Progenitor cell of endocrine pancreas (in vitro differentiated cells): ENCODE data around the gene KRTAP9-9. TPM values are rescaled to one million over a fixed set of nuclear protein-coding genes. Genes with fewer than 3 reads are reported as not detected.

Source experiments
- DNase-seq: peaks from one replicate; pipeline ENCODE4 v3.0.0; 2021; ENCODE audit warnings: low spot score; ENCODE audit not compliant: unreplicated experiment
- H3K27ac Mint-ChIP-seq: 2 replicates; pipeline ENCODE4 v1.8.0; 2021; ENCODE audit warnings: mild to moderate bottlenecking, moderate library complexity, mixed read lengths
- H3K27me3 Mint-ChIP-seq: 2 replicates; pipeline ENCODE4 v1.8.0; 2021; ENCODE audit warnings: mixed read lengths
- H3K36me3 Mint-ChIP-seq: 2 replicates; pipeline ENCODE4 v1.8.0; 2022; ENCODE audit warnings: mixed read lengths; ENCODE audit not compliant: insufficient read depth
- H3K4me1 Mint-ChIP-seq: 2 replicates; pipeline ENCODE4 v1.8.0; 2021; ENCODE audit warnings: low read depth, mixed read lengths
- H3K4me3 Mint-ChIP-seq: 2 replicates; pipeline ENCODE4 v1.8.0; 2021; ENCODE audit warnings: low read depth, mild to moderate bottlenecking, moderate library complexity, mixed read lengths
- H3K9me3 Mint-ChIP-seq: 2 replicates; pipeline ENCODE4 v1.8.0; 2021; ENCODE audit warnings: low read depth, mixed read lengths
- CTCF ChIP-seq: fragments of 200-600 bp; sonication (generic); IDR thresholded peaks from one replicate; pipeline ENCODE4 v1.5.0; 2021; ENCODE audit warnings: antibody characterized with exemption, mild to moderate bottlenecking; ENCODE audit not compliant: unreplicated experiment
- total RNA-seq: library from RNA; stranded (reverse); gene quantifications from 2 replicates; pipeline ENCODE4 v1.2.1, GENCODE V29; 2021

Gene KRTAP9-9
- total RNA-seq, 1 donor from 2014 or later, result not detected

GRCh38 chr17:41251261-41251660, 3.9 kb upstream of the KRTAP9-9 start:
- no peak for DNase-seq
- peaks cover 74% of the 10 kb centered on the region for H3K27me3 Mint-ChIP-seq

GRCh38 chr17:41254861-41255260, 323 bp upstream of the KRTAP9-9 start:
- no peaks in the 10 kb centered on the region for H3K4me1 Mint-ChIP-seq
- H3K4me3 Mint-ChIP-seq, result no peak overlapping the region
- no peak overlapping the region for H3K27ac Mint-ChIP-seq
- peaks cover 72% of the 10 kb centered on the region for H3K27me3 Mint-ChIP-seq
- no peak for TF ChIP-seq CTCF
- DNase-seq, result no peak
- no peaks in the 10 kb centered on the region for H3K36me3 Mint-ChIP-seq
- no peaks in the 10 kb centered on the region for H3K9me3 Mint-ChIP-seq

More at GRCh38 chr17:41251261-41251660, 3.9 kb upstream of the KRTAP9-9 start:
- no peak overlapping the region for H3K4me3 Mint-ChIP-seq
- no peaks in the 10 kb centered on the region for H3K9me3 Mint-ChIP-seq
- no peak for TF ChIP-seq CTCF
- no peaks in the 10 kb centered on the region for H3K36me3 Mint-ChIP-seq
- H3K4me1 Mint-ChIP-seq, result no peaks in the 10 kb centered on the region
- H3K27ac Mint-ChIP-seq, result no peak overlapping the region

GRCh38 chr17:41256291-41256685, 1.1 kb downstream of the KRTAP9-9 start:
- no peak for DNase-seq
- no peak for TF ChIP-seq CTCF
- H3K36me3 Mint-ChIP-seq, result no peaks in the 10 kb centered on the region
- no peaks in the 10 kb centered on the region for H3K4me1 Mint-ChIP-seq
- peaks cover 64% of the 10 kb centered on the region for H3K27me3 Mint-ChIP-seq
- no peaks in the 10 kb centered on the region for H3K9me3 Mint-ChIP-seq
- H3K4me3 Mint-ChIP-seq, result no peak overlapping the region
- no peak overlapping the region for H3K27ac Mint-ChIP-seq

GRCh38 chr17:41258406-41258805, 3.2 kb downstream of the KRTAP9-9 start:
- Mint-ChIP-seq H3K4me1 (no peaks in the 10 kb centered on the region), H3K27me3 (peaks cover 57% of the 10 kb centered on the region)
- TF ChIP-seq CTCF, result no peak

GRCh38 chr17:41263212-41263611, 8.0 kb downstream of the KRTAP9-9 start:
- Mint-ChIP-seq H3K27me3 (peaks cover 29% of the 10 kb centered on the region), H3K36me3 (no peaks in the 10 kb centered on the region), H3K27ac (no peak overlapping the region), H3K4me1 (no peaks in the 10 kb centered on the region), H3K9me3 (no peaks in the 10 kb centered on the region), H3K4me3 (no peak overlapping the region)
- DNase-seq, result no peak
- TF ChIP-seq CTCF, result no peak

More at GRCh38 chr17:41258406-41258805, 3.2 kb downstream of the KRTAP9-9 start:
- Mint-ChIP-seq H3K27ac (no peak overlapping the region), H3K36me3 (no peaks in the 10 kb centered on the region), H3K9me3 (no peaks in the 10 kb centered on the region), H3K4me3 (no peak overlapping the region)
- no peak for DNase-seq
